A549 (cell line): Measurements from ENCODE around the gene MEF2A. TPM values are rescaled to one million over a fixed set of nuclear protein-coding genes. Genes with fewer than 3 reads are reported as not detected.

Experiments
- ATAC-seq, 2 experiments: fragments of 200-7000 bp in 1 of 2; fragments of >200 bp in 1 of 2; cut with Nextera tagmentation in 1 of 2; cut with Tn5 transposase in 1 of 2; 3 replicates each; pipeline versions ENCODE4 v1.8.0 to v1.9.1; 2018 to 2020; ENCODE audit warnings: mild to moderate bottlenecking in 1 of 2, moderate library complexity in 1 of 2
- CTCF ChIA-PET: fragments of 300-600 bp; sonication (Branson Sonifier 250); formaldehyde crosslinking; extraction: SDS; loops from one replicate; lab custom pipeline; 2021; ENCODE audit warnings: antibody characterized with exemption, inconsistent platforms; lab: Yijun Ruan, JAX
- POLR2A ChIA-PET: fragments of 350-600 bp; formaldehyde crosslinking; extraction: SDS; loops from one replicate; lab custom pipeline; 2021; ENCODE audit warnings: antibody characterized with exemption, inconsistent platforms; lab: Yijun Ruan, JAX
- DNase-seq, 2 experiments: peaks; one replicate each; pipeline versions ENCODE4 v3.0.0 to v3.0.0-alpha.2; 2011 to 2016; ENCODE audit warnings: low read depth in 1 of 2, low spot score in 1 of 2
- FAIRE-seq: peaks from 2 replicates; lab custom pipeline; 2011; peaks lifted over from hg19 to GRCh38; lab: Jason Lieb, UNC
- H3K27ac ChIP-seq, 2 experiments: fragments of >200 bp; sonication (Bioruptor Twin); formaldehyde crosslinking; 3 replicates each; pipeline ENCODE4 v1.5.1; 2016 to 2017
- H3K4me1 ChIP-seq: fragments of >200 bp; sonication (Bioruptor Twin); formaldehyde crosslinking; 3 replicates; pipeline ENCODE4 v1.6.1; 2016
- H3K4me2 ChIP-seq: fragments of >200 bp; sonication (Bioruptor Twin); formaldehyde crosslinking; 3 replicates; pipeline ENCODE4 v1.6.1; 2016
- H3K4me3 ChIP-seq: fragments of >200 bp; sonication (Bioruptor Twin); formaldehyde crosslinking; 3 replicates; pipeline ENCODE4 v1.5.1; 2016
- H3K9me3 ChIP-seq: fragments of >200 bp; sonication (Bioruptor Twin); formaldehyde crosslinking; 3 replicates; pipeline ENCODE4 v1.6.1; 2016
- CBX8 ChIP-seq: fragments of 200-600 bp; sonication (generic); IDR thresholded peaks from 2 replicates; pipeline ENCODE4 v1.6.1; 2016
- ELK1 ChIP-seq: fragments of 150-350 bp; IDR thresholded peaks from 2 replicates; pipeline ENCODE4 v1.6.1; 2014; ENCODE audit warnings: low read depth, mild to moderate bottlenecking, low read length
- FOSB ChIP-seq: fragments of 250-450 bp; sonication (Bioruptor Pico); IDR thresholded peaks from 2 replicates; pipeline ENCODE4 v1.5.0; 2020; ENCODE audit warnings: mild to moderate bottlenecking, moderate library complexity
- FOSL2 ChIP-seq, 2 experiments: fragments of 450-650 bp in 1 of 2; fragments of >200 bp in 1 of 2; sonication (Bioruptor Twin) in 1 of 2; formaldehyde crosslinking; IDR thresholded peaks; 2 replicates each; pipeline versions ENCODE4 v1.5.0 to v1.6.1; 2016 to 2020; ENCODE audit warnings: mild to moderate bottlenecking in 1 of 2, moderate library complexity in 1 of 2
- HDAC2 ChIP-seq: fragments of 200-600 bp; sonication (generic); IDR thresholded peaks from 2 replicates; pipeline ENCODE4 v1.6.1; 2016
- HES2 ChIP-seq: fragments of >200 bp; sonication (Bioruptor Twin); formaldehyde crosslinking; IDR thresholded peaks from 2 replicates; pipeline ENCODE4 v1.6.1; 2016
- HMGXB4 ChIP-seq: fragments of 250-450 bp; sonication (Bioruptor Pico); IDR thresholded peaks from 2 replicates; pipeline ENCODE4 v1.5.0; 2021; ENCODE audit warnings: mild to moderate bottlenecking, moderate library complexity, borderline replicate concordance
- HOXA7 ChIP-seq: fragments of 250-450 bp; sonication (Bioruptor Pico); IDR thresholded peaks from 2 replicates; pipeline ENCODE4 v1.5.0; 2020; ENCODE audit warnings: mild to moderate bottlenecking, moderate library complexity
- MAFK ChIP-seq: fragments of 450-650 bp; IDR thresholded peaks from 2 replicates; pipeline ENCODE4 v1.6.1; 2014; ENCODE audit not compliant: partially characterized antibody
- MAZ ChIP-seq: fragments of 150-350 bp; IDR thresholded peaks from 2 replicates; pipeline ENCODE4 v1.6.1; 2014; ENCODE audit warnings: antibody characterized with exemption, low read depth, low read length, borderline replicate concordance
- NFE2L2 ChIP-seq: fragments of 150-350 bp; conservative IDR thresholded peaks from 2 replicates; pipeline ENCODE4 v1.6.1; 2014; ENCODE audit warnings: low read length
- NPAS2 ChIP-seq: fragments of 250-450 bp; sonication (Bioruptor Pico); IDR thresholded peaks from 2 replicates; pipeline ENCODE4 v1.8.0; 2022; ENCODE audit warnings: mild to moderate bottlenecking, moderate library complexity, borderline replicate concordance
- NR3C1 ChIP-seq: fragments of >200 bp; sonication (Bioruptor Twin); formaldehyde crosslinking; IDR thresholded peaks from 3 replicates; pipeline ENCODE4 v1.6.1; 2017
- RAD21 ChIP-seq, 2 experiments: fragments of >200 bp in 1 of 2; sonication (Bioruptor Twin) in 1 of 2; formaldehyde crosslinking in 1 of 2; IDR thresholded peaks in 1 of 2; conservative IDR thresholded peaks in 1 of 2; 2 replicates in 1 of 2; 3 replicates in 1 of 2; pipeline ENCODE4 v1.6.1; 2012 to 2018; ENCODE audit warnings: inconsistent platforms in 1 of 2
- SMC3 ChIP-seq: fragments of >200 bp; sonication (Bioruptor Twin); formaldehyde crosslinking; IDR thresholded peaks from 3 replicates; pipeline ENCODE4 v1.6.1; 2018; ENCODE audit warnings: inconsistent platforms
- USF2 ChIP-seq: fragments of 450-650 bp; IDR thresholded peaks from 2 replicates; pipeline ENCODE4 v1.6.1; 2014; ENCODE audit warnings: antibody characterized with exemption
- ZFP36 ChIP-seq: fragments of 450-650 bp; IDR thresholded peaks from 2 replicates; pipeline ENCODE4 v1.6.1; 2014; ENCODE audit warnings: borderline replicate concordance; ENCODE audit not compliant: partially characterized antibody
- WGBS: methylation state at CpG from one replicate; pipeline ENCODE4 v1.1.6; 2017; ENCODE audit errors: missing lambda C conversion rate; 5-methylcytosine and 5-hydroxymethylcytosine counted together
- polyA plus RNA-seq, 4 experiments: library from polyadenylated mRNA; depleted of rRNA in 3 of 4; stranded (reverse); fragments of >200 nt; fragmentation: RNase III in 1 of 4; extraction: RNeasy Plus Mini Kit Qiagen cat#74134 plus additional on column Dnase treatment in 1 of 4; gene quantifications; 2 replicates in 3 of 4; 3 replicates in 1 of 4; pipeline ENCODE4 v1.2.3, GENCODE V29; 2011 to 2017

The MEF2A gene
- polyA plus RNA-seq, 2 of the 4 experiments (the other 2 are of a cell fraction), result 15.0 to 43.4 TPM

- DNase-seq, result no peak
- 0 out of 3 replicates have a peak, but pooled peaks cover 9% of the 10 kb centered on the region for H3K9me3 ChIP-seq
- TF ChIP-seq MAZ, result no peak
- TF ChIP-seq USF2, result no peak
- TF ChIP-seq HMGXB4 (CRISPR knock-in tag), result no peak
- TF ChIP-seq FOSB (CRISPR knock-in tag), result no peak
- TF ChIP-seq CBX8, result no peak
- TF ChIP-seq HDAC2, result no peak
- TF ChIP-seq HES2, result no peak
- TF ChIP-seq FOSL2 (IDR thresholded peaks at IDR 0.05), result no peak
- TF ChIP-seq FOSL2 (CRISPR knock-in tag; IDR thresholded peaks at IDR 0.05), result no peak
- TF ChIP-seq SMC3, result no peak
- POLR2A ChIA-PET, result no interaction called here
- H3K4me3 ChIP-seq, result no peak overlapping the region
- no peak overlapping the region for H3K4me2 ChIP-seq
- CTCF ChIA-PET, result no interaction called here
- 83% methylated on average over 2 of the region's 2 CpGs for WGBS
- no peak for ATAC-seq
- H3K27ac ChIP-seq, result no peak overlapping the region
- H3K4me1 ChIP-seq, result no peaks in the 10 kb centered on the region; the same call in 2 of the 3 replicates
- FAIRE-seq, result no peak
These were observed 25.3 kb downstream of the MEF2A start for GRCh38 chr15:99590913-99591646.

- POLR2A ChIA-PET, result no interaction called here
These were observed 26.5 kb downstream of the MEF2A start for GRCh38 chr15:99592145-99592791.

More at GRCh38 chr15:99592145-99592791, 26.5 kb downstream of the MEF2A start:
- FAIRE-seq (no peak), ATAC-seq (no peak), DNase-seq (no peak)
- H3K27ac ChIP-seq, result no peak overlapping the region
- no peak overlapping the region for H3K4me3 ChIP-seq
- CTCF ChIA-PET, result no interaction called here
- H3K4me2 ChIP-seq, result no peak overlapping the region
- no peaks in the 10 kb centered on the region for H3K9me3 ChIP-seq
- no peaks in the 10 kb centered on the region; the same call in 2 of the 3 replicates for H3K4me1 ChIP-seq
- TF ChIP-seq HOXA7, result no peak
- no peak for TF ChIP-seq ZFP36
- TF ChIP-seq NFE2L2, result no peak
- no peak for TF ChIP-seq NR3C1
- TF ChIP-seq MAFK, result peak; percentile 54
- no peak for TF ChIP-seq USF2
- TF ChIP-seq ELK1, result no peak
- TF ChIP-seq RAD21 (conservative IDR thresholded peaks at IDR 0.05 in 1 of 2, IDR thresholded peaks at IDR 0.05 in 1 of 2), result no peak
- no peak for TF ChIP-seq NPAS2 (CRISPR knock-in tag)
- WGBS, result 92% methylated on average over 6 of the region's 6 CpGs
